Activated naive CD8-positive, alpha-beta T cell treated with anti-CD3 and anti-CD28 coated beads, Interleukin-2, amount 10 ng/mL, durations not matched to agents 7 days and 5 days (primary cell): Measurements from ENCODE around the gene CRCP. TPM values are rescaled to one million over a fixed set of nuclear protein-coding genes. Genes with fewer than 3 reads are reported as not detected.
"Not testable (repeated sequence)": the region's sequence is repeated elsewhere in the genome, so short reads cannot be mapped to it uniquely, and the experiment has no call there.

Source experiments
- ATAC-seq: fragments of 150-1000 bp; cut with Tn5 transposase; one replicate; pipeline ENCODE4 v1.10.0; 2021; ENCODE audit warnings: low read depth, moderate library complexity
- POLR2A ChIA-PET: fragments of 350-600 bp; sonication (Branson Sonifier 250); formaldehyde crosslinking; loops from one replicate; lab custom pipeline; 2021; ENCODE audit warnings: antibody characterized with exemption; lab: Charles Lee
- DNase-seq: peaks from one replicate; pipeline ENCODE4 v3.0.0; 2021
- H3K27ac Mint-ChIP-seq: one replicate; pipeline ENCODE4 v1.8.0; 2022; ENCODE audit warnings: mild to moderate bottlenecking, mixed read lengths
- H3K27me3 Mint-ChIP-seq: one replicate; pipeline ENCODE4 v1.8.0; 2022; ENCODE audit warnings: mild to moderate bottlenecking, moderate library complexity, mixed read lengths
- H3K36me3 Mint-ChIP-seq: one replicate; pipeline ENCODE4 v1.8.0; 2021; ENCODE audit warnings: mild to moderate bottlenecking, mixed read lengths
- H3K4me1 Mint-ChIP-seq: one replicate; pipeline ENCODE4 v1.8.0; 2021; ENCODE audit warnings: mixed read lengths
- H3K4me3 Mint-ChIP-seq: one replicate; pipeline ENCODE4 v1.8.0; 2022; ENCODE audit warnings: mild to moderate bottlenecking, moderate library complexity, mixed read lengths
- H3K9me3 Mint-ChIP-seq: one replicate; pipeline ENCODE4 v1.8.0; 2021; ENCODE audit warnings: mixed read lengths
- total RNA-seq, 2 experiments: library from RNA; stranded (reverse); gene quantifications; one replicate each; pipeline ENCODE4 v1.2.3, GENCODE V29; 2021

CRCP gene
- total RNA-seq, 2 experiments from 2014 or later: 30.2 to 31.5 TPM

DNA sequence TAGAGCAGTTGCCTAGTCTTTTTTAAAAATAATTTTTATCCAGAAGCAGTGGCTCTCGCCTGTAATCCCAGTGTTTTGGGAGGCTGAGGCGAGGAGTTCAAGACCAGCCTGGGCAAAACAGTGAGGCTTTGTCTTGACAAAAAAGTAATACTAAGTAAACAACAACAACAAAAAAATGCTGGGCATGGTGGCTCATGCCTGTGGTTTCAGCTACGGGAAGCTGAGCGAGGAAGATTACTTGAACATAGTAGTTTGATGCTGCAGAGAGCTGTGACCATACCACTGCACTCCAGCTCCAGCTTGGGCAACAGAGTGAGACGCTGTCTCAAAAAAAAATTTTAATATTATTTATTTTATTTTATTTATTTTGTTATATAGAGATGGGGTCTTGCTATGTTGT lies 59.2 kb downstream of the CRCP start:
- POLR2A ChIA-PET: no interaction called here
- Mint-ChIP-seq H3K9me3 (peaks cover 2% of the 10 kb centered on the region), H3K27ac (no peak overlapping the region), H3K36me3 (no peaks in the 10 kb centered on the region), H3K27me3 (no peaks in the 10 kb centered on the region), H3K4me1 (no peaks in the 10 kb centered on the region), H3K4me3 (no peak overlapping the region)
- DNase-seq (no peak), ATAC-seq (no peak)

DNA sequence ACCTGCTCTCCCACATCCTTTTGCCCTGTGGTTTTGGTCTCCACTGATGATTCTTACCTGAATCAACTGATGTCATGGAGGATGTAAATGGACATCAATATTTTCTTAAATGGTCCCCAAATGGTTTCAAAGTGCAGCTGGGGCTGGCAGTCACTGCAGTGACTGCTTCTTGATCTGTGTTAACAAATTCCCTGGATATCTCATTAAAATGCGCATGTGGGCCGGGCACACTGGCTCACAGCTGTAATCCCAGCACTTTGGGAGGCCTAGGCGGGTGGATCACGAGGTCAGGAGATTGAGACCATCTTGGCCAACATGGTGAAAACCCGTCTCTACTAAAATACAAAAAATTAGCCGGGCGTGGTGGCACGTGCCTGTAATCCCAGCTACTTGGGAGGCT lies 60.4 kb downstream of the CRCP start:
- H3K4me1 Mint-ChIP-seq, DNase-seq, POLR2A ChIA-PET, H3K9me3 Mint-ChIP-seq, H3K27me3 Mint-ChIP-seq, ATAC-seq, H3K4me3 Mint-ChIP-seq, H3K36me3 Mint-ChIP-seq, H3K27ac Mint-ChIP-seq: not testable (repeated sequence)

- ATAC-seq (no peak), DNase-seq (no peak)
- Mint-ChIP-seq H3K9me3 (peaks cover 2% of the 10 kb centered on the region), H3K4me3 (no peak overlapping the region), H3K4me1 (no peaks in the 10 kb centered on the region), H3K27me3 (no peaks in the 10 kb centered on the region), H3K36me3 (no peaks in the 10 kb centered on the region), H3K27ac (no peak overlapping the region)
- POLR2A ChIA-PET: no interaction called here
Observed at GRCh38 chr7:66176914-66177313, 62.3 kb downstream of the CRCP start.

DNA sequence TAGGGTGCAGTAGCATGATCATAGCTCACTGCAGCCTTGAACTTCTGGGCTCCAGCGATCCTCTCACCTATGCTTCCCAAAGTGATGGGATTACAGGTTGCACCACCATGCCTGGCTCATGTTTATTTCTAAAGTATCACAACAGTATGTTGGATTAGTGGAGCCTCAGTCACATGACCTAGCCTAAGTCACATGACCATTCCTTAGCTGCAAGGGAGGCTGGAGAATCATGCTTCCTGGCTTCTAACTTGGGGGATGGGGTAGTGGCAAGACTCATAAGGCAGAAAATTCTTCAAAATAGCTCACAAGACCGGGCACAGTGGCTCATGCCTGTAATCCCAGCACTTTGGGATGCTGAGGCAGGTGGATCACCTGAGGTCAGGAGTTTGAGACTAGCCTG lies 63.6 kb downstream of the CRCP start:
- POLR2A ChIA-PET: no interaction called here
- DNase-seq: no peak
- ATAC-seq: no peak
- Mint-ChIP-seq H3K4me1 (no peaks in the 10 kb centered on the region), H3K9me3 (peaks cover 2% of the 10 kb centered on the region), H3K27me3 (no peaks in the 10 kb centered on the region), H3K4me3 (no peak overlapping the region), H3K36me3 (no peaks in the 10 kb centered on the region), H3K27ac (no peak overlapping the region)

GRCh38 chr7:66181329-66181728 lies 66.7 kb downstream of the CRCP start:
- Mint-ChIP-seq H3K36me3 (no peaks in the 10 kb centered on the region), H3K4me1 (no peaks in the 10 kb centered on the region), H3K9me3 (peaks cover 4% of the 10 kb centered on the region), H3K27ac (no peak overlapping the region), H3K4me3 (no peak overlapping the region), H3K27me3 (peaks cover 4% of the 10 kb centered on the region)
- POLR2A ChIA-PET: no interaction called here
- DNase-seq (no peak), ATAC-seq (no peak)

DNA sequence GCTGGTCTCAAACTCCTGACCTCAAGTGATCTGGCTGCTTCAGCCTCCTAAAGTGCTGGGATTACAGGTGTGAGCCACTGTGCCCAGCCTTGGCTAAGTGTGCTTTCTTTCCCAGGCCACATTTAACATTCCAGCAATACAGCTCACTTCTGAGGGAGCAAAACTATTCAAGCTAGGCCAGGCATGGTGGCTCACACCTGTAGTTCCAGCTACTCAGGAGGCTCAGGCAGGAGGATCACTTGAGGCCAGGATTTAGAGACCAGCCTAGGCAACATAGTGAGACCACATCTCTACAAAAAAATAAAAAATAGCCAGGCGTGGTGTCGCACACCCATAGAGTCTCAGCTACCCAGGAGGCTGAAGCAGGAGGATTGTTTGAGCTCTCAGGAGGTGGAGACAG lies 67.2 kb downstream of the CRCP start:
- Mint-ChIP-seq H3K9me3 (peaks cover 4% of the 10 kb centered on the region), H3K27me3 (peaks cover 4% of the 10 kb centered on the region), H3K27ac (no peak overlapping the region), H3K4me3 (no peak overlapping the region), H3K36me3 (no peaks in the 10 kb centered on the region), H3K4me1 (no peaks in the 10 kb centered on the region)
- POLR2A ChIA-PET: no interaction called here
- no peak for DNase-seq
- no peak for ATAC-seq

DNA sequence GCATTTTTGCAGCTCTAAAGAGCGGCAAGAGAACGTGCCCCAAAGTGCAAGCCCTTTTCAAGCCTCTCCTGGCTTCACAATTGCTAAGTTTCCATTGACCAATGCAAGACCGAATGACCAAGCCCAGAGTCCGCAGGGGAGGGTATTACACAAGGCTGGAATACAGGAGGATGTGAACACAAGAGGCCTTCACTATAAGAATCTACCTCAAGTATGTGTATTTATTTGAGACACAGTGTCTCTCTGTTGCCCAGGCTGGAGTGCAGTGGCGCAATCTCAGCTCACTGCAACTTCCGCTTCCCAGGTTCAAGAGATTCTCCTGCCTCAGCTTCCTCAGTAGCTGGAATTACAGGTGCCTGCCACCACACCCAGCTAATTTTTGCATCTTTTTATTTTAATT lies 68.3 kb downstream of the CRCP start:
- H3K4me1 Mint-ChIP-seq: no peaks in the 10 kb centered on the region
- H3K9me3 Mint-ChIP-seq: peaks cover 4% of the 10 kb centered on the region
- peaks cover 4% of the 10 kb centered on the region for H3K27me3 Mint-ChIP-seq
- no peaks in the 10 kb centered on the region for H3K36me3 Mint-ChIP-seq
- POLR2A ChIA-PET: no interaction called here
- no peak overlapping the region for H3K4me3 Mint-ChIP-seq
- no peak overlapping the region for H3K27ac Mint-ChIP-seq
- DNase-seq (no peak), ATAC-seq (no peak)

DNA sequence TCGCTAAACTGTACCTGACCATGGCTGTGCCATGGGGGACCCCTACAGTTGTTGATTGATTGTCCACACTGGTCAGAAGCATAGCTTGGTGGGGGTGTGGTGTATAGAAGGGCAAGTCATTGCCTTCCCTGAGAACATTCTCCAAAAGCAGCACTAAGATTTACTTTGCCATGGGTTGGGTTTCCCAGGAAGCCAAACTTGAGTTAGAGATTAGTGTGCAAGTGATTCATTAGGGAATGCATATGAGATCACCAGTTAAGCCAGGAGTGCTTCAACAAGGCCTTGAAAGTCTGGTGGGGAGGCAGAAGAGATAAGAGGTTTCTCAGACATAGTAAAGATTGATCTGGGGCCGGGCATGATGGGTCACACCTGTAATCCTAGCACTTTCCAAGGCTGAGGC lies 69.1 kb downstream of the CRCP start:
- H3K4me1 Mint-ChIP-seq: no peaks in the 10 kb centered on the region
- POLR2A ChIA-PET: no interaction called here
- no peak for DNase-seq
- H3K27ac Mint-ChIP-seq: no peak overlapping the region
- peaks cover 3% of the 10 kb centered on the region for H3K9me3 Mint-ChIP-seq
- no peak overlapping the region for H3K4me3 Mint-ChIP-seq
- peaks cover 4% of the 10 kb centered on the region for H3K27me3 Mint-ChIP-seq
- H3K36me3 Mint-ChIP-seq: no peaks in the 10 kb centered on the region
- ATAC-seq: no peak

- Mint-ChIP-seq H3K36me3 (no peaks in the 10 kb centered on the region), H3K27ac (no peak overlapping the region), H3K4me1 (no peaks in the 10 kb centered on the region), H3K27me3 (peaks cover 5% of the 10 kb centered on the region), H3K9me3 (peaks cover 3% of the 10 kb centered on the region), H3K4me3 (no peak overlapping the region)
- ATAC-seq (no peak), DNase-seq (no peak)
- POLR2A ChIA-PET: no interaction called here
Observed at GRCh38 chr7:66185680-66186187, 71.1 kb downstream of the CRCP start.

GRCh38 chr7:66186991-66187390 lies 72.3 kb downstream of the CRCP start:
- DNase-seq: no peak

DNA sequence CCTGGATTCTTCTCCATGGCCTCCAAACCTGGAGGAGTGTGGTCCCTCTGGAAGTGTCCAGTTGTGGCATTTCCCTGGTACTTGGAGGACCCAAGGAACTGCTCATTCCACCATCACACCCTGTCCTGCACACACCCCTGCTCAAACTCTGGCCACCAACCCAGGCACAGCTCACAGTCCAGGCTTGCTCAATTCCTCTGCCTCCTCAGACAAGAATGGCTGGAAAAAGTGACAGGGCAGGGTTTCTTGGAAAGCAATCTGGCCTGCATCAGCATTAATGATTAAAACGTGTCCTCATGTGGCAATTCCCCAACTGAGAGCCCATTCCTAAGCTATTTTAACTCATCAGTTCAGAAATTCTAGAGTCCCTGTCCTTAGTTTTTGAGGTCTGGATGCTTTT lies 73.3 kb downstream of the CRCP start:
- H3K4me1 Mint-ChIP-seq: no peaks in the 10 kb centered on the region
- no peak overlapping the region for H3K27ac Mint-ChIP-seq
- no peak overlapping the region for H3K4me3 Mint-ChIP-seq
- DNase-seq (no peak), ATAC-seq (no peak)
- POLR2A ChIA-PET: interaction anchor here (0.6 kb wide), 1 partner anchor 176 kb away, joined by 3 read pairs; no protein-coding TSS in a partner anchor
- H3K9me3 Mint-ChIP-seq: peaks cover 3% of the 10 kb centered on the region
- peaks cover 5% of the 10 kb centered on the region for H3K27me3 Mint-ChIP-seq
- H3K36me3 Mint-ChIP-seq: no peaks in the 10 kb centered on the region

More at GRCh38 chr7:66186991-66187390, 72.3 kb downstream of the CRCP start:
- H3K4me1 Mint-ChIP-seq: no peaks in the 10 kb centered on the region
- no peaks in the 10 kb centered on the region for H3K36me3 Mint-ChIP-seq
- H3K27ac Mint-ChIP-seq: no peak overlapping the region
- H3K4me3 Mint-ChIP-seq: no peak overlapping the region
- peaks cover 5% of the 10 kb centered on the region for H3K27me3 Mint-ChIP-seq
- ATAC-seq: no peak
- peaks cover 3% of the 10 kb centered on the region for H3K9me3 Mint-ChIP-seq
- POLR2A ChIA-PET: no interaction called here

DNA sequence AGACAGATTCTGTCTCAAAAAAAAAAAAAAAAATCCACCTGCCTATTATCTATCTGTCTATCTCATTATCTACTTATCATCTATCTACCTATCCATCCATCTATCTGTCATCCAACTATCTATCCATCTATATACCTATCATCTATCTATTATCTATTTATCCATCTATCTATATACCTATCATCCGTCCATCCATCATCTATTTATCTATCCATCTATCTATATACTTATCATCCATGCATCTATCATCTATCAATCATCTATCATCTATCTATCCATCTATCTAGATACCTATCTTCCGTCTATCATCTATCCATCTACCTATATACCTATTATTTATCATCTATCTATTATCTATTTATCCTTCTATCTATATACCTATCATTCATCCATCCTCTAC lies 74.0 kb downstream of the CRCP start:
- DNase-seq: no peak
- no peak overlapping the region for H3K27ac Mint-ChIP-seq
- POLR2A ChIA-PET: interaction anchor here (0.6 to 0.8 kb wide), 2 partner anchors 175 to 225 kb away, joined by 3 read pairs; no protein-coding TSS in a partner anchor

GRCh38 chr7:66189695-66190503 lies 75.3 kb downstream of the CRCP start:
- POLR2A ChIA-PET: interaction anchor here (0.8 kb wide), 1 partner anchor 224 kb away, joined by 3 read pairs; no protein-coding TSS in a partner anchor
- Mint-ChIP-seq H3K9me3 (peaks cover 3% of the 10 kb centered on the region), H3K27ac (no peak overlapping the region), H3K4me1 (peaks cover 2% of the 10 kb centered on the region), H3K36me3 (no peaks in the 10 kb centered on the region), H3K27me3 (peaks cover 2% of the 10 kb centered on the region), H3K4me3 (no peak overlapping the region)
- ATAC-seq (no peak), DNase-seq (no peak)

More for the DNA sequence above, 74.0 kb downstream of the CRCP start:
- peaks cover 2% of the 10 kb centered on the region for H3K4me1 Mint-ChIP-seq
- H3K27me3 Mint-ChIP-seq: peaks cover 5% of the 10 kb centered on the region
- peaks cover 3% of the 10 kb centered on the region for H3K9me3 Mint-ChIP-seq
- no peak for ATAC-seq
- H3K36me3 Mint-ChIP-seq: no peaks in the 10 kb centered on the region
- no peak overlapping the region for H3K4me3 Mint-ChIP-seq

DNA sequence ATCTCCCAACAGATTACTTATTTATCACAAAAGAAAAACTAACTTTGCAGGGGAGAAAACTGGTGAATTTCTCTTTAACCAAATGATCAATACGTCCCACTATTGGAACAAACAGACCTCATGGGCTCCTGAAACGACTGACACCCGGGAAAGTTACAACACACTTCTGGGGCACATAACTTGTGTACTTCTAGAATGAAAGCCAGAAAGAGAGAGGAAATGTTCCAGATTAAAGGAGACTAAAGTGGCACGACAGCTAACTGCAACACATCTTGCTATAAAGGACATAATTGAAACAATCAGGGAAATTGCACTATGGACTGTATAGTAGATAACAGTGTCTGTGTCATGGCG lies 75.8 kb downstream of the CRCP start:
- H3K36me3 Mint-ChIP-seq: no peaks in the 10 kb centered on the region
- DNase-seq (no peak), ATAC-seq (no peak)
- H3K27ac Mint-ChIP-seq: no peak overlapping the region
- H3K4me3 Mint-ChIP-seq: no peak overlapping the region
- POLR2A ChIA-PET: no interaction called here
- H3K4me1 Mint-ChIP-seq: peaks cover 2% of the 10 kb centered on the region
- peaks cover 2% of the 10 kb centered on the region for H3K27me3 Mint-ChIP-seq
- H3K9me3 Mint-ChIP-seq: peaks cover 3% of the 10 kb centered on the region
